HG02571 (cell line): ENCODE results near the gene SBK1.
"Not testable (repeated sequence)": the region's sequence is repeated elsewhere in the genome, so short reads cannot be mapped to it uniquely, and the experiment has no call there.

Experiments
- ATAC-seq: cut with Tn5 transposase; IDR thresholded peaks from one replicate; pipeline ENCODE4 v1.9.1; 2021; ENCODE audit warnings: mild to moderate bottlenecking, moderate library complexity; ENCODE audit not compliant: unreplicated experiment

SBK1 gene

DNA sequence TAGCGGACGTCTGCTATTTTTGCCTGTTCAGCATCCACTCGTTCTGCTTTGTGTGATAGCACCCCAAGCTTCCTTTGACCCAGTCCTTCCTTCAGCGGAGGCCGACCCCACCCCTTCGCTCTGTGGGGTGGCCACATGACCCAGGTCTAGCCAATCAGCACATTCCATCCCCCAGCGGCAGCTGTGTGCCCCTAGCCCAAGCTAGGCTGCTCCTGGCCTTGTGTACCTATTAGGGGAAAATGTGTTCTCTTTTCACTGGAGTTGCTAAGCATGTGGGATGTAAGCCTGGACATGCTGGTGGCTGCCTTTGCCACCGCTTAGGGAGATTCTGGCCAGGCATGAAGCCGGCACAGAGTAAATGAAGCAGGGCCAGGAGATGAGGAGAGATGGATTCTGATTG is 37.9 kb downstream of the SBK1 start:
- ATAC-seq, result not testable (repeated sequence)

DNA sequence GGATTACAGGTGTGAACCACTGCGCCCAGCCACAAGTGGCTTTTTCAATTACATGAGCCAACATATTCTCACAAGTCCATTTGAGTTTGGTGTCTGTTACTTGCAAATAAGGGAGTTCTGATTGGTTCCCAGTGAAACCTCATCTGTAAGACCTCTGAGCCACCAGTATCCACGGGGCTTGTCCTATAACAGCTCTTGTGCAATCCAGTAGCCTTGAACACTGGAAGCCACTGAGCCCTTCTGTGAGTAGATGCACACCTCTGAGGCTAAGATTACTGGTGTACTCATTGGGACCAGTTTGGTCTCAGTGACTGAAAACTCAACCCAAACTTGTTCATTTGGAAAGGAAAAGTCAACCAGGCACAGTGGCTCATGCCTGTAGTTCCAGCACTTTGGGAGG is 38.7 kb downstream of the SBK1 start:
- not testable (repeated sequence) for ATAC-seq

DNA sequence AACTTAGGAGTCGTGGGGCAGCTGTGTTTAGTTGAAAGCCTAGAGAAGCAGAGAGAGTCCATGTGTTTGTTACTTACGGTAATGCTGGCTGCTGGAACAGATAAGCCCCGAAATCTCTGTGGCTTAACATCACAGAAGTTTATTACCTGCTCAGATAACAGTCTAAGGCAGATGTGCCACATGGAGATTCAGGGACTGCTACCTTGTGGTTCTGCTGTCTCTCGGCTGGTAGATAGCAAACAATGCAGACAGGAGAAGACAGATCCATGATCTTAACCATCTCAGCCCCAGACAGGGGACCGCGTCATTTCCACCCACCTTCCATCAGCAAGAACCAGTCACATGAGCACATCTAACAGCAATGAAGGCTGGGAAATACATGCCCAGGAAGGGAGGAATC is 40.3 kb downstream of the SBK1 start:
- ATAC-seq, result not testable (repeated sequence)

DNA sequence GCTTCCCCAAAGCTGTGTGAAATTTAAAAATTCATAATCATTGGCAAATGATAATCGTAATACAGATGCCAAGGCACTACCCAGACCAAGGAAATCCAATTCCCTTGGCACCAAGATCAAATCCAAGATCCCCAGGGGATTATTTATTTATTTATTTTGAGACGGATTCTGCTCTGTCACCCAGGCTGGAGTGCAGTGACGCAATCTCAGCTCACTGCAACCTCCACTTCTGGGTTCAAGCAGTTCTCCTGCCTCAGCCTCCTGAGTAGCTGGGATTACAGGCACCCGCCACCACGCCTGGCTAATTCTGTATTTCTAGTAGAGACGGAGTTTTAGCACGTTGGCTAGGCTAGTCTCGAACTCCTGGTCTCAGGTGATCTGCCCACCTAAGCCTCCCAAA is 43.4 kb downstream of the SBK1 start:
- not testable (repeated sequence) for ATAC-seq

DNA sequence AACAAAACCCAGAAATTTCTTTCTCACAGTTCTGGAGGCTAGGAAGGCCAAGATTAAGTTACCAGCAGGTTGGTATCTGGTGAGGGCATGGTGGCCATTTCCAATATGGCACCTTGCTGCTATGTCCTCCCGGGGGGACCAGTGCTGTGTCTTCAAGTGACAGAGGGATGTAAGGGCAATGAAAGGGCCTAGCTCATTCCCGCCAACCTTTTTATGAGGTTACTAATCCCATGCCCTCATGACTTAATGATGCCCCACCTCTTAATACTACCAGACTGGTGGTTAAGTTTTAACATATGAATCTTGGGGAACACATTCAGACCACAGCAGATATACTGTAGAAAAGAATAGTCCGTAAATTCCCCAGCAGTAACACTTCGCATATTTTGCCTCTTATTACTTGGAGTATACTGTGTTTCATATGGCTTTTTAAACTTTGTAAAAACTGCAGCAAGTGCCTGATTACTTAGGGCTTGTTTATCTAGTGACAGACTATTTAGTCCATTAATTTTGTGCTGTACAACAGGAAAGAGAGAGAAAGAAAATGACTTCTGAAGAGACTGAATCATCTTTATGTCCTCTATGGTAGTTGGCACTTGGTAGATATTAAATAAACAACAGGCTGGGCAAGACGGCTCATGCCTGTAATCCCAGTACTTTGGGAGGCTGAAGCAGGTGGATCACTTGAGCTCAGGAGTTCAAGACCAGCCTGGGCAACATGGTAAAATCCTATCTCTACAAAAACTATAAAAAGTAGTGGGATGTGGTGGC is 44.8 kb downstream of the SBK1 start:
- ATAC-seq, result not testable (repeated sequence)

DNA sequence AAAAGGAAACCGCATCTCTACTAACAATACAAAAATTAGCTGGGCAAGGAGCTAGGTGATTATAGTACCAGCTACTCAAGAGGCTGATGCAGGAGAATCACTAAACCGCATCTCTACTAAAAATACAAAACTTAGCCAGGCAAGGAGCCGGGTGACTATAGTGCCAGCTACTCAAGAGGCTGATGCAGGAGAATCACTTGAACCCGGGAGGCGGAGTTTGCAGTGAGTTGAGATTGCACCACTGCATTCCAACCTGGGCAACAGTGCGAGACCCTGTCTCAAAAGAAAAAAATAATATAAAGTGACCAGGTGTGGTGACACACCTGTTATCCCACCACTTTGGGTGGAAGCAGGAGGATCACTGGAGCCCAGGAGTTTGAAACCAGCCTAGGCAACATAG is 45.9 kb downstream of the SBK1 start:
- ATAC-seq, result not testable (repeated sequence)

DNA sequence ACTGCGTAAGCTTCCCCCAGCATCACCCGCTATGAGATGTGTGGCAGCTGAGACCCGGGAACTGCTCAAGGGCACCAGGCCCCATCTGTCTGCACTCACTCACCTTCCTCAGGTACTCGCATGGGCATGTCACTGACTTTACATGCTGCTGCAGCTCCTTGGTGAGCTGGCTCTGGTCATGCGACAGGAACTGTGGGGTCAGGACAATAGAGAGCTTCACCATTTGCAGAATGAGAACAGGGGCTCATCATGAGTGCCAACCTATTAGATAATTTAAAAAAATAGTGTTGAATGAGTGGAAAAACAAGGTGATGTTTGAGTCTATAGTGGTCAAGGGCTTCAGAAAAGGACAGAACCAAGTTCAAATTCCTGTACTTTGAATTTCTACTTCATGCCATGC is 70.3 kb downstream of the SBK1 start:
- not testable (repeated sequence) for ATAC-seq

DNA sequence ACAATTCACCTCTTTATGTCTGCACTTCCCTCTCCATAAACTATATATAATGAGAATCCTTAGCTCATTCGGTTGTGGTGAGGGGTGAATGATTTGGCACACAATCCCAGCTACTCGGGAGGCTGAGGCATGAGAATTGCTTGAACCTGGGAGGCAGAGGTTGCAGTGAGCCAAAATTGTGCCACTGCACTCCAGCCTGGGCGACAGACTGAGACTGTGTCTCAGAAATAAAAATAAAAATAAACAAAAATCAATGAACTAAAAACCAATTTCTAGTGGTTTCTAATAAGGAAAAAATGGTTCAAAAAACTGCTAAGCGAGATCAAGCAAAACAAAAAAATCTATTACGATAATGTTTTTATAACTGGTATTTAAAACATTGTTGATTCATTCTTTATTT is 71.1 kb downstream of the SBK1 start, which contains the start of gene NPIPB6:
TSS of gene NPIPB6 (minus strand) at position 101 of the 400 bp plus-strand sequence. CDS start 686 bp downstream, outside the sequence.
- ATAC-seq, result not testable (repeated sequence)

DNA sequence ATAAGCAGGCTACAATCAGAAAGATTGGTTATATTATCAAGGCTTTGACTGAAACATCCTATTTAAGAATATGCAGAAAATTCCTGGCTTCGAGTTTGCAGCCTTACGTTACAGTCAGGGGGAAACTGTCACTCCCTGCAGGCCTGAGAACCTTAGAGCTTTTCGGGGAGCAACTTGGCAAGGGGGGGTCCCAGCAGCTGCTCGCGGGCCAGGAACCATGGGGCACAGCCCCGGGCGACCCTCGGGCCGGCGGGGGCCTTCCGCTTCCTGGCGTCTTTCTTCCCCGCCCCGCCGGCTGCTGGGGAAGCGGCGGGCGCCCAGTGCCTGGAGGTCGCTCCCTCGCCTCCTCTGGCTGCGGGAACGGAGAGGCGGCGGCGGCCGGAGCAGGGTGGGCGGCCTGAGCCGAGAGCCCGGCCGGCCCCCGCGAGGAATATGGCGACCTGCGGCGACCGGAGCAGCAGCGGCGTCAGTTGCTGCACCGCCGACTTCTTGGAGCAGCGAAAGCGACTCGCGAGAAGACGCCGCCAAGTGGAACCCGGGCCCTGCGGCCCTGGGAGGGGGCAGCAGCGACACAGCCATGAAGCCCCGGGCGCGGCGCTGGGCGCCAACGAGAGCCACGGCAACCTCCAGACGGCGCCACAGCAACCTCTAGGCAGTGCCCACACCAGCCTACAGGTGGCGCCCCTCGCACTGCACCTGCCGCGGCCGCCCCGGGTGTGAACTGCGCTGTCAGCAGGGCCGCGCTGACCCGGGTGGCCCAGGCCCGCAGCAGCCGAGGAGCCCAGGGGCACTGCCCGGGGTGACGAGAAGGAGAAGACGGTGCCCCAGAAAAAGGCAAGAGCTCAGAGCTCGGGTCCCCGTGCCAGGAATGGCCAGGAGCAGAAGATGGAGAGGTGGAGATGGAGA is 72.2 kb downstream of the SBK1 start:
- ATAC-seq, result peak; percentile 80

DNA sequence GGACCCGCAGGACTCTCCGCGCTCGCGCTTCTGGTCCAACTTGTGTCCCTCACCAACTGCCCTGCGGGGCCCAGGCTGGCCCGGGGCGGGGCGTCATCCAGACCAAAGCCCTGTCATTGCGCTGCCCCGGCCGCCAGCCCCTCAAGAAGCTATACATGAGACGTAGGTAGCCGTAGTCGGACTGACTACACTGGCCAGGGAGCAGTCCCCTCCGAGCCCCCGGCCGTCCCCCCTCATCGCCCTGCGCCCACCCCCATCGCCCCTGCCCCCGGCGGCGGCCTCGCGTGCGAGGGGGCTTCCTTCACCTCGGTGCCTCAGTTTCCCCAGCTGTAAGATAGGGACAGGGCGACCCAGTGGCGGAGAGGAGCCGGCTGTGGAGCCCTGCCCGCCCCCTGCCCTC is 75.6 kb downstream of the SBK1 start:
- ATAC-seq, result not testable (repeated sequence)
